SH-SY5Y (cell line): ENCODE data around the gene KCNAB2.

Experiments
- GATA2 ChIP-seq: IDR thresholded peaks from 2 replicates; pipeline ENCODE4 v1.6.1; 2011; ENCODE audit warnings: mild to moderate bottlenecking, low read depth, low read length
- GATA3 ChIP-seq: IDR thresholded peaks from 2 replicates; pipeline ENCODE4 v1.6.1; 2011; ENCODE audit warnings: low read depth, mild to moderate bottlenecking, low read length, moderate library complexity

DNA sequence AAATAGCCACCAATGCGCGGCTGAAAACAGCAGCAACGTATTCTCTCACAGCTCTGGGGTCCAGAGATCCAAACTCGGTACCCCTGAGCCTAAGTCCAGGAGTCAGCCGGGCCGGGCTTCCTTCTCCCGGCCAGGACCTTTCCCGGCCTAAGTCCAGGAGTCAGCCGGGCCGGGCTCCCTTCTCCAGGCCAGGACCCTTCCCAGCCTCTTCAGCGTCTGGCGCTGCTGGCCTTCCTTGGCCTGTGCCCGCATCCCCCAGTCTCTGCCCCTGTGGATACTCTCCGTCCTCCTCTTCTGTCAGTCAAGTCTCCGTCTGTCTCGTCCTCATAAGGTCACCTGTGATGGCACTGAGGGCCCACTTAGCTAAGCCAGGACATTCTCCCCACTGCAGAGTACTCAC lies 32.2 kb downstream of the KCNAB2 start:
- no peak for TF ChIP-seq GATA3
- TF ChIP-seq GATA2, result no peak
